Calu3 (cell line): Measurements from ENCODE around the gene TRAF4. TPM values are rescaled to one million over a fixed set of nuclear protein-coding genes. Genes with fewer than 3 reads are reported as not detected.

Experiments used
- BruUV-seq: library from RNA; stranded (reverse); fragments of 400-500 nt; replicated peaks from 2 replicates; lab custom pipeline; 2021; lab: Mats Ljungman, UMichigan
- CTCF ChIA-PET: fragments of 300-600 bp; sonication (Branson Sonifier 250); formaldehyde crosslinking; loops from one replicate; lab custom pipeline; 2022; ENCODE audit warnings: antibody characterized with exemption; lab: Charles Lee
- DNase-seq: peaks from one replicate; pipeline ENCODE4 v3.0.0; 2022
- H3K27ac Mint-ChIP-seq: one replicate; pipeline ENCODE4 v1.8.0; 2022; ENCODE audit warnings: mixed read lengths; ENCODE audit not compliant: unreplicated experiment
- H3K27me3 Mint-ChIP-seq: one replicate; pipeline ENCODE4 v1.8.0; 2022; ENCODE audit warnings: mixed read lengths; ENCODE audit not compliant: unreplicated experiment
- H3K36me3 Mint-ChIP-seq: one replicate; pipeline ENCODE4 v1.8.0; 2022; ENCODE audit warnings: mild to moderate bottlenecking, moderate library complexity, mixed read lengths; ENCODE audit not compliant: insufficient read depth, unreplicated experiment
- H3K4me1 Mint-ChIP-seq: one replicate; pipeline ENCODE4 v1.8.0; 2022; ENCODE audit warnings: mild to moderate bottlenecking, low read depth, mixed read lengths; ENCODE audit not compliant: unreplicated experiment
- H3K4me3 Mint-ChIP-seq: one replicate; pipeline ENCODE4 v1.8.0; 2022; ENCODE audit warnings: mild to moderate bottlenecking, low read depth, moderate library complexity, mixed read lengths; ENCODE audit not compliant: unreplicated experiment
- H3K9me3 Mint-ChIP-seq: one replicate; pipeline ENCODE4 v1.8.0; 2022; ENCODE audit warnings: low read depth, mixed read lengths; ENCODE audit not compliant: unreplicated experiment
- CTCF ChIP-seq: fragments of 200-600 bp; IDR thresholded peaks from one replicate; pipeline ENCODE4 v1.8.0; 2022; ENCODE audit warnings: antibody characterized with exemption; ENCODE audit not compliant: unreplicated experiment
- intact Hi-C: fragments of 100-400 bp; cut with micrococcal nuclease; formaldehyde crosslinking; loops from one replicate; pipeline ENCODE4 v1.10.0; 2022; ENCODE audit not compliant: unreplicated experiment
- total RNA-seq: library from RNA; stranded (reverse); gene quantifications from 2 replicates; pipeline ENCODE4 v1.2.3, GENCODE V29; 2022

Gene TRAF4
- total RNA-seq, 1 experiment from 2014 or later, result 201 TPM

DNA sequence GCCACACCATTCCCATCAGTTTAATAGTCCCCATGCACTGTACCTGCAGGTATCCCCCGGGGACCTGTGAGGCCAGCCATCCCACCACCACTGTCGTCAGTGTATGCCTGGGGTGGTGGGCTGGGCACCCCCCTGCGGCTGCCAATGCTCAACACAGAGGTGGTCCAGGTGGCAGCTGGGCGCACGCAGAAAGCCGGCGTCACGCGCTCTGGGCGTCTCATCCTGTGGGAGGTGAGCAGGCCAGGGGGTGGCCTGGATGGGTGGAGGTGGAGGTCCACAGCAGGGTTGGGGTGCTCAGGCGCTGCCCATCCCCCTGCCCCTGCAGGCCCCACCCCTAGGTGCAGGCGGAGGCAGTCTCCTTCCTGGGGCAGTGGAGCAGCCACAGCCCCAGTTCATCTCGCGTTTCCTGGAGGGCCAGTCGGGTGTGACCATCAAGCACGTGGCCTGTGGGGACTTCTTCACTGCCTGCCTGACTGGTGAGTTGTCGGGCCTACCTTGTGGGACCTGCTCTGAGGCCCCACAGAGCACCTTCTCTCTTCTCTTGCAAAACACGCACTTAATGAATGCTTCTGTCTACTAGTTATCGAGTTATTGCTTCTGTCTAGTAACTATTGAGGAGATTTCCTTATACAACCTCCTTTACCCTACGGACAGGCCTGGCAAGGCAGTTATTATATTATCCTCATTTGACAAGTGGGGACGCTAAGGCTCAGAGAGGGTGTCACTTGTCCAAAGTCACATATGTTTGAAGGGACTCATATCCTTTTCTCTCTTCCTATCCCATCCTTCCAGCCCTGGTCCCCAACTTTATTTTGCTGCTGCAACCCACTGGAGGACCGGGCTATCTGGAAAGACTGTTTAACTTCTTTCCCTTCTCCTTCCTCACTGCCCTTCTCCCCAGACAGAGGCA, 5.8 kb upstream of the TRAF4 start:
- Mint-ChIP-seq H3K4me1 (peaks cover 23% of the 10 kb centered on the region), H3K27me3 (no peaks in the 10 kb centered on the region), H3K36me3 (peaks cover 30% of the 10 kb centered on the region), H3K4me3 (no peak overlapping the region), H3K27ac (no peak overlapping the region), H3K9me3 (no peaks in the 10 kb centered on the region)
- CTCF ChIA-PET, result interaction anchor here (0.6 kb wide), 1 partner anchor 149 kb away, joined by 9 read pairs; no protein-coding TSS in a partner anchor
- intact Hi-C loops, result no loop called here
- DNase-seq, result no peak
- no TSS peak for BruUV-seq
- no peak for TF ChIP-seq CTCF

DNA sequence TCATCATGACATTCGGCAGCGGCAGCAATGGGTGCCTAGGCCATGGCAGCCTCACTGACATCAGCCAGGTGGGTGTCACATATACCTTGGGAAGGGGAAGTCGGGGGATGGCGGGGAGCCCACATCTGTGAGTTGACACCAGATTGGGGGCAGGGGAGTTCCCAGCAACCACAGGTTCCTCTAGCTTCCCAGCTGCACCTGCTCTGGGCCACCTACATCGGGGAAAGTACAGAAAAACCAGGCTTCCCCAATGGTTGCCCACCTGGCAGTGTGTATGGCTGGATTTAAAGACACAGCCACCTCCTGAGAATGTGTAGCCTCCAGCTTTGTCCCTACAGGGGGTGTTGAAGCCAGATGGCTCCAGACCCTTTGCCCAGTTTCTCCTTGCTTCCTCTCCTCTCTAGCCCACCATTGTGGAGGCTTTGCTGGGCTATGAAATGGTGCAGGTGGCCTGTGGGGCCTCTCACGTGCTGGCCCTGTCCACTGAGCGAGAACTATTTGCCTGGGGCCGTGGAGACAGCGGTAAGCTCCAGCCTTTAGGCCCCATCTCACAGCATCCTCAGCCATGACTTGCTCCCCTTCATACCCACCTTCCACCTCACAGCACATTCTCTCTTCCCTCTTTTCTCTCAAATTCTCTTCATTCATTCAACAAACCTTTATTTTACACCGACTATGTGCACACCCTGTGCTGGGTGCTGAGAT, 5.0 kb upstream of the TRAF4 start:
- peaks cover 38% of the 10 kb centered on the region for H3K36me3 Mint-ChIP-seq
- no peaks in the 10 kb centered on the region for H3K9me3 Mint-ChIP-seq
- CTCF ChIA-PET, result interaction anchor here (0.6 kb wide), 1 partner anchor 148 kb away, joined by 9 read pairs; no protein-coding TSS in a partner anchor
- H3K27me3 Mint-ChIP-seq, result no peaks in the 10 kb centered on the region
- no peak overlapping the region for H3K27ac Mint-ChIP-seq
- no peak for TF ChIP-seq CTCF
- peaks cover 18% of the 10 kb centered on the region for H3K4me1 Mint-ChIP-seq
- BruUV-seq, result no TSS peak
- H3K4me3 Mint-ChIP-seq, result no peak overlapping the region
- DNase-seq, result no peak
- intact Hi-C loops, result no loop called here

- peaks cover 16% of the 10 kb centered on the region for H3K4me1 Mint-ChIP-seq
- H3K27ac Mint-ChIP-seq, result no peak overlapping the region
- H3K9me3 Mint-ChIP-seq, result no peaks in the 10 kb centered on the region
- CTCF ChIA-PET, result no interaction called here
- H3K36me3 Mint-ChIP-seq, result peaks cover 57% of the 10 kb centered on the region
- DNase-seq, result no peak
- no peak overlapping the region for H3K4me3 Mint-ChIP-seq
- no TSS peak for BruUV-seq
- no peaks in the 10 kb centered on the region for H3K27me3 Mint-ChIP-seq
- TF ChIP-seq CTCF, result no peak
- intact Hi-C loops, result no loop called here
Observed at GRCh38 chr17:28740406-28741357, 3.1 kb upstream of the TRAF4 start.
